ENCODE measurements around the gene ATP6V0C. TPM values are rescaled to one million over a fixed set of nuclear protein-coding genes. Genes with fewer than 3 reads are reported as not detected.

Gene ATP6V0C
- total and polyA plus RNA-seq, 2 experiments from 2014 or later = 81.4 to 375 TPM

DNA sequence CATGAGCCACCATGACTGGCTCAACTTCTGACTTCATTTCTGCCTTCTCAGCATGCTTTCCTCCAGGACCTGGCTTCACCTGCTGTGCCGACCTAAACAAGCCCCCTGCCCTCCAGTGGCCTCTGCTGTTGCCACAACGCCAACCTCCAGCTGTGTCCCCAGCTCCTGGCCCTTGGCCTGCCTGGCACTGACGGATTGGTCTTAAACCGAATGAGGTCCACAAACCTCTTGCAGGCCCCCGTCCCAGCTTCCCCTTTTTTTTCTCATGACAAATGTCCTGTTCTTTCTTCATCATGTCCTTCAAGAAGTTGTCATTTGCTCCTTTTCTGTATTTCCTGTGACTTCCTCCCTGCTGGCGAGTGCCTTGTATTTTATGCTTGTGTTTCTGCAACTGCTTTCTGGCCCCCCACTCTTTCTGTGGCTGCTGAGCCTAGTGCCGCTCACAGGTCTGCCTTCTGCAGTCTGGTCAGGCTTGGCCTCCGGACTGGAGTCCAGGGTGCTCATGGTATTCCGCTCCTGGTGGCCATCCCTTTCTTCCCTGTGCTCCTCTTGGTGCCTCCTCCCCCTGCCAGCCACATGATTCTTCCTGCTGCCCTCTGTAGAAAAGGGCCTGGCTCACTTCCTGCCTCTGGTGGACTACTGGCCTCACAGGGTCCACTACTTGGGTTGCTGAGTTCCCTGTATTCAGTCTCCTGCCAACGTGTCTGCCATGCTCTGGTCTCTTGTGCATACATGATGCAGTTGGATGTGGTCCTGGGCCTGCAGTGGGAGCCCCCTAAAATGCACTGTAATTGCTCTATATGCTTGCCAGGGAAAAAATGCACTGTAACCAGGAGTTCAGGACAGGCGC lies 2.9 kb downstream of the ATP6V0C start:
- DNase-seq (ENCODE audit: low spot score) = no peak
- Histone ChIP-seq H3K79me2 (peaks cover 70% of the 10 kb centered on the region), H3K4me3 (no peak overlapping the region), H3K4me1 (ENCODE audit: insufficient read depth) (peaks cover 43% of the 10 kb centered on the region), H4K20me1 (ENCODE audit: insufficient read depth, poor library complexity, severe bottlenecking) (peaks cover 57% of the 10 kb centered on the region), H3K27ac (no peak overlapping the region), H2AFZ (no peak overlapping the region), H3K9me3 (ENCODE audit: low read depth) (no peaks in the 10 kb centered on the region), H3K9me2 (replicated peaks; ENCODE audit: insufficient read depth) (no peaks in the 10 kb centered on the region), H3K27me3 (no peaks in the 10 kb centered on the region), H3K36me3 (replicated peaks; ENCODE audit: insufficient read depth, low read depth) (no peaks in the 10 kb centered on the region), H3K4me2 (peak overlapping the region; percentile 98)
- no peak for TF ChIP-seq EZH2 (IDR thresholded peaks at IDR 0.05; ENCODE audit: borderline replicate concordance)
- TF ChIP-seq, protein P1, sequence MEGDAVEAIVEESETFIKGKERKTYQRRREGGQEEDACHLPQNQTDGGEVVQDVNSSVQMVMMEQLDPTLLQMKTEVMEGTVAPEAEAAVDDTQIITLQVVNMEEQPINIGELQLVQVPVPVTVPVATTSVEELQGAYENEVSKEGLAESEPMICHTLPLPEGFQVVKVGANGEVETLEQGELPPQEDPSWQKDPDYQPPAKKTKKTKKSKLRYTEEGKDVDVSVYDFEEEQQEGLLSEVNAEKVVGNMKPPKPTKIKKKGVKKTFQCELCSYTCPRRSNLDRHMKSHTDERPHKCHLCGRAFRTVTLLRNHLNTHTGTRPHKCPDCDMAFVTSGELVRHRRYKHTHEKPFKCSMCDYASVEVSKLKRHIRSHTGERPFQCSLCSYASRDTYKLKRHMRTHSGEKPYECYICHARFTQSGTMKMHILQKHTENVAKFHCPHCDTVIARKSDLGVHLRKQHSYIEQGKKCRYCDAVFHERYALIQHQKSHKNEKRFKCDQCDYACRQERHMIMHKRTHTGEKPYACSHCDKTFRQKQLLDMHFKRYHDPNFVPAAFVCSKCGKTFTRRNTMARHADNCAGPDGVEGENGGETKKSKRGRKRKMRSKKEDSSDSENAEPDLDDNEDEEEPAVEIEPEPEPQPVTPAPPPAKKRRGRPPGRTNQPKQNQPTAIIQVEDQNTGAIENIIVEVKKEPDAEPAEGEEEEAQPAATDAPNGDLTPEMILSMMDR (IDR thresholded peaks at IDR 0.05; ENCODE audit: poor library complexity) = no peak
- TF ChIP-seq EZH2phosphoT487 (IDR thresholded peaks at IDR 0.05; ENCODE audit: low read depth, severe bottlenecking, unreplicated experiment) = no peak
- WGBS (ENCODE audit: low lambda C conversion rate, missing lambda C conversion rate) = 91% methylated on average over 11 of the region's 11 CpGs

DNA sequence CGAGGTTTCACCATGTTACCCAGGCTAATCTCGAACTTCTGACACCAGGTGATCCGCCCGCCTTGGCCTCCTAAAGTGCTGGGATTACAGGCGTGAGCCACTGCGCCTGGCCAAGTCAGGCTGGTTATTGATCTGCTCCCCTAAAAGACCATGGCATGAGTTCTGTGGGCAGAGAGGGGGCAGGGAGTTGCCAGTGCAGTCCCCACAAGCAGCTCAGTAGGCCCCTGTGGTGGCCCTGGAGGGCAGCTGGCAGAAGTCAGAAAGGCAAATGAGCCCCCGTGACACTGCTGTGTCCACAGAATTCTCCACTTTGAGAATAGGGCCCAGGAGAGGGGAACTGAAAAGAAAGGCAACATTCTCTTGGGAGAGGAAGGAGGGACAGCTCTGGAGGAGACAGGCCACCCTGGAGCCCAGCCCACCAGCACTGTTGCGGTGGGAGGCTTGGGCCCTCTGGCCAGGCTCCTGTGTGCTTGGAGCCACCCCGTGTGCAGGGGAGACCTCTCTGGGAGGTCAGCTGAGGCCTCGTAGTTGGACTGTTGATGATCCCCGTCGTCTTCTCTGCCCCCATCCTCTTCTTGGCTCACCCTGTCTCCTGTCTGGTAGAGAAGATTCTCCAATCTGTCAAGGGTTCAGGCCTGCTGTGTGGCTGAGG lies 4.3 kb downstream of the ATP6V0C start:
- no peaks in the 10 kb centered on the region for H3K36me3 ChIP-seq (replicated peaks; ENCODE audit: insufficient read depth, low read depth)
- no peak overlapping the region for H2AFZ ChIP-seq
- TF ChIP-seq EZH2 (IDR thresholded peaks at IDR 0.05; ENCODE audit: borderline replicate concordance) = no peak
- no peak for TF ChIP-seq EZH2phosphoT487 (IDR thresholded peaks at IDR 0.05; ENCODE audit: low read depth, severe bottlenecking, unreplicated experiment)
- H3K4me3 ChIP-seq = no peak overlapping the region
- H3K79me2 ChIP-seq = peaks cover 85% of the 10 kb centered on the region
- H3K4me2 ChIP-seq = peak overlapping the region; percentile 98
- H3K9me2 ChIP-seq (replicated peaks; ENCODE audit: insufficient read depth) = no peaks in the 10 kb centered on the region
- no peak overlapping the region for H3K27ac ChIP-seq
- peaks cover 37% of the 10 kb centered on the region for H3K4me1 ChIP-seq (ENCODE audit: insufficient read depth)
- DNase-seq (ENCODE audit: low spot score) = no peak
- 89% methylated on average over 12 of the region's 12 CpGs for WGBS (ENCODE audit: low lambda C conversion rate, missing lambda C conversion rate)
- H3K9me3 ChIP-seq (ENCODE audit: low read depth) = no peaks in the 10 kb centered on the region
- H3K27me3 ChIP-seq = no peaks in the 10 kb centered on the region
- peaks cover 58% of the 10 kb centered on the region for H4K20me1 ChIP-seq (ENCODE audit: insufficient read depth, poor library complexity, severe bottlenecking)

DNA sequence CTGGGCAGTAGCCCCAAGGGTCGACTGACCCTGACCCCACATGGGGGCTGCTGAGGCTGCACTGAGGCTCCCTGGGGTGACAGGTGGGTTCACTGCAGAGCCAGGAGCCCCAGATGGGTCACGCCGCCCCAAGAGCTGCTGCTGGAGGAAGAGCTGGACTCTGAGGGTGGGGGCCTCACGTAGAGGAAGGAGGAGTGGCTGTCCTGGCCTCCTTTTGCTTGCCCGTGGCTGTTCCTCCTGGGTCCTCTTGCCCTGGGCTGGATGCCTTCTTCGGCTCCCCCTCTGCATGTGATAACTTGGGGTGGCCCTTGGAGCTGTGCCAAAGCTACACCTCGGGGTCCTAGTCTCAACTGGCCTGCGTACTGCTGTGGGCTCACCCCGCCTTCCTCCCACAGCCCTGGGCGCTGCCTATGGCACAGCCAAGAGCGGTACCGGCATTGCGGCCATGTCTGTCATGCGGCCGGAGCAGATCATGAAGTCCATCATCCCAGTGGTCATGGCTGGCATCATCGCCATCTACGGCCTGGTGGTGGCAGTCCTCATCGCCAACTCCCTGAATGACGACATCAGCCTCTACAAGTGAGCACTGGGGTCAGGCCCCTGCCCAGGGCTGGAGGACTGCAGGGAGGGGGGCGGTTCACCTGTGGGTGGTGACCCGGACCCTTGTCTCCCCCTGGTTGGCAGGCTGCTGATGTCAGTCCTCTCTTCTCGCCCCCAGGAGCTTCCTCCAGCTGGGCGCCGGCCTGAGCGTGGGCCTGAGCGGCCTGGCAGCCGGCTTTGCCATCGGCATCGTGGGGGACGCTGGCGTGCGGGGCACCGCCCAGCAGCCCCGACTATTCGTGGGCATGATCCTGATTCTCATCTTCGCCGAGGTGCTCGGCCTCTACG lies 5.3 kb downstream of the ATP6V0C start:
- H3K4me1 ChIP-seq (ENCODE audit: insufficient read depth) = peaks cover 41% of the 10 kb centered on the region
- H3K79me2 ChIP-seq = peaks cover 90% of the 10 kb centered on the region
- DNase-seq (ENCODE audit: low spot score) = no peak
- no peaks in the 10 kb centered on the region for H3K27me3 ChIP-seq
- peaks cover 62% of the 10 kb centered on the region for H4K20me1 ChIP-seq (ENCODE audit: insufficient read depth, poor library complexity, severe bottlenecking)
- H3K9me3 ChIP-seq (ENCODE audit: low read depth) = no peaks in the 10 kb centered on the region
- H3K36me3 ChIP-seq (replicated peaks; ENCODE audit: insufficient read depth, low read depth) = no peaks in the 10 kb centered on the region
- no peak overlapping the region for H3K4me3 ChIP-seq
- TF ChIP-seq EZH2 (IDR thresholded peaks at IDR 0.05; ENCODE audit: borderline replicate concordance) (no peak), EZH2phosphoT487 (IDR thresholded peaks at IDR 0.05; ENCODE audit: low read depth, severe bottlenecking, unreplicated experiment) (no peak)
- TF ChIP-seq, protein P1 (IDR thresholded peaks at IDR 0.05; ENCODE audit: poor library complexity) = no peak
- peak overlapping the region; percentile 59 for H3K27ac ChIP-seq
- whole genome bisulfite sequencing (ENCODE audit: low lambda C conversion rate, missing lambda C conversion rate) = 94% methylated on average over 37 of the region's 39 CpGs
- no peaks in the 10 kb centered on the region for H3K9me2 ChIP-seq (replicated peaks; ENCODE audit: insufficient read depth)
- H3K4me2 ChIP-seq = peak overlapping the region; percentile 98
- H2AFZ ChIP-seq = no peak overlapping the region
